Cardiac muscle cell (in vitro differentiated cells and primary cell): ENCODE results near the gene SGCE. TPM values are rescaled to one million over a fixed set of nuclear protein-coding genes. Genes with fewer than 3 reads are reported as not detected.
A peak's percentile ranks its signal among the peaks of the same experiment; 100 is the strongest.

Experiments used
- DNase-seq, 2 donors: peaks; one replicate each; pipeline versions ENCODE4 v3.0.0 to v3.0.0-alpha.2; 2010 to 2017; ENCODE audit warnings: low read depth in 1 of 2, low spot score in 1 of 2
- H3K27ac ChIP-seq: fragments of 200-600 bp; sonication (generic); 2 replicates; pipeline ENCODE4 v1.5.1; 2016
- H3K27me3 ChIP-seq: fragments of 200-600 bp; sonication (generic); 2 replicates; pipeline ENCODE4 v1.6.0; 2016; ENCODE audit warnings: control low read depth
- H3K36me3 ChIP-seq: fragments of 200-600 bp; sonication (generic); 2 replicates; pipeline ENCODE4 v1.5.1; 2016; ENCODE audit warnings: control low read depth
- H3K4me1 ChIP-seq: fragments of 200-600 bp; sonication (generic); 2 replicates; pipeline ENCODE4 v1.8.1; 2017; ENCODE audit warnings: low read depth, mild to moderate bottlenecking, mixed run types
- H3K4me3 ChIP-seq: fragments of 200-600 bp; sonication (generic); 2 replicates; pipeline ENCODE4 v1.5.1; 2016; ENCODE audit warnings: mild to moderate bottlenecking
- H3K9me3 ChIP-seq: fragments of 200-600 bp; sonication (generic); 2 replicates; pipeline ENCODE4 v1.5.1; 2017; ENCODE audit warnings: low read depth, mild to moderate bottlenecking, control low read depth
- polyA plus RNA-seq: library from polyadenylated mRNA; unstranded; fragments of >200 nt; fragmentation: Nextera tagmentation; extraction: Ambion mirVana; gene quantifications from 2 replicates; pipeline ENCODE4 v1.2.1, GENCODE V29; 2016
- total RNA-seq: library from RNA; depleted of rRNA; stranded (reverse); fragments of >200 nt; gene quantifications from 2 replicates; pipeline ENCODE4 v1.2.3, GENCODE V29; 2016
- TF ChIP-seq, protein P1 (sequence below): IDR thresholded peaks from 2 replicates; pipeline ENCODE4 v1.5.1; 2012; ENCODE audit warnings: low read depth, mild to moderate bottlenecking, low read length

SGCE gene
- total and polyA plus RNA-seq, 2 experiments from 2014 or later, result 48.8 to 65.0 TPM

- Histone ChIP-seq H3K4me1 (peaks cover 23% of the 10 kb centered on the region), H3K9me3 (no peaks in the 10 kb centered on the region), H3K4me3 (no peak overlapping the region), H3K27me3 (no peaks in the 10 kb centered on the region), H3K36me3 (no peaks in the 10 kb centered on the region), H3K27ac (peak overlapping the region; percentile 88)
- TF ChIP-seq, protein P1, sequence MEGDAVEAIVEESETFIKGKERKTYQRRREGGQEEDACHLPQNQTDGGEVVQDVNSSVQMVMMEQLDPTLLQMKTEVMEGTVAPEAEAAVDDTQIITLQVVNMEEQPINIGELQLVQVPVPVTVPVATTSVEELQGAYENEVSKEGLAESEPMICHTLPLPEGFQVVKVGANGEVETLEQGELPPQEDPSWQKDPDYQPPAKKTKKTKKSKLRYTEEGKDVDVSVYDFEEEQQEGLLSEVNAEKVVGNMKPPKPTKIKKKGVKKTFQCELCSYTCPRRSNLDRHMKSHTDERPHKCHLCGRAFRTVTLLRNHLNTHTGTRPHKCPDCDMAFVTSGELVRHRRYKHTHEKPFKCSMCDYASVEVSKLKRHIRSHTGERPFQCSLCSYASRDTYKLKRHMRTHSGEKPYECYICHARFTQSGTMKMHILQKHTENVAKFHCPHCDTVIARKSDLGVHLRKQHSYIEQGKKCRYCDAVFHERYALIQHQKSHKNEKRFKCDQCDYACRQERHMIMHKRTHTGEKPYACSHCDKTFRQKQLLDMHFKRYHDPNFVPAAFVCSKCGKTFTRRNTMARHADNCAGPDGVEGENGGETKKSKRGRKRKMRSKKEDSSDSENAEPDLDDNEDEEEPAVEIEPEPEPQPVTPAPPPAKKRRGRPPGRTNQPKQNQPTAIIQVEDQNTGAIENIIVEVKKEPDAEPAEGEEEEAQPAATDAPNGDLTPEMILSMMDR, result no peak
- peak; percentile 67 to 90 for DNase-seq
Measured at GRCh38 chr7:94620703-94621118, 35.2 kb downstream of the SGCE start.

GRCh38 chr7:94618126-94618525 is 37.8 kb downstream of the SGCE start:
- Histone ChIP-seq H3K27me3 (no peaks in the 10 kb centered on the region), H3K9me3 (no peaks in the 10 kb centered on the region), H3K36me3 (no peaks in the 10 kb centered on the region), H3K4me1 (peaks cover 23% of the 10 kb centered on the region), H3K4me3 (no peak overlapping the region), H3K27ac (no peak overlapping the region)
- DNase-seq, result no peak
- TF ChIP-seq, protein P1, result no peak

DNA sequence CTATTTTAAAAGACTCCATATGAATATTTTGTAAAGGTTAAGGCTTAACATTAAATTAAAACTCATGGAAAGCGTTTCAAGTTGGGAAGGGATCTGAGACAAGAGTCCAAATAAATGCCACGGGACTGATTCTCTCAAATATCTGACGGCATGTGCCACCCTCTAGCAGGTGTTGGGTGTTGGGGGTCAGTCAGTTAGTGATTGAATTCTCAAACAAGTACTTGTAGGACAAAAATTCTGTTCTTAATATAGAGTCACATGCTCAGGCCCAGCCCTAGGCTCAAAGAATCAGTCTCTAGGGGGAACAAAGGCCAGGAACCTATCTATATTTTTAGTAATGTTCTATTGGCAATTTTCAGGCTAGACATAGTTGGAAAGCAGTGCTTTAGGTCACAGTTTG is 39.1 kb downstream of the SGCE start:
- Histone ChIP-seq H3K4me1 (peaks cover 23% of the 10 kb centered on the region), H3K9me3 (no peaks in the 10 kb centered on the region), H3K4me3 (no peak overlapping the region), H3K36me3 (no peaks in the 10 kb centered on the region), H3K27me3 (no peaks in the 10 kb centered on the region), H3K27ac (no peak overlapping the region)
- DNase-seq, result no peak
- TF ChIP-seq, protein P1, result no peak

GRCh38 chr7:94615666-94616065 is 40.3 kb downstream of the SGCE start:
- peaks cover 18% of the 10 kb centered on the region for H3K4me1 ChIP-seq
- H3K27ac ChIP-seq, result no peak overlapping the region
- no peaks in the 10 kb centered on the region for H3K27me3 ChIP-seq
- H3K4me3 ChIP-seq, result no peak overlapping the region
- TF ChIP-seq, protein P1, result no peak
- no peaks in the 10 kb centered on the region for H3K36me3 ChIP-seq
- no peak for DNase-seq
- H3K9me3 ChIP-seq, result no peaks in the 10 kb centered on the region

DNA sequence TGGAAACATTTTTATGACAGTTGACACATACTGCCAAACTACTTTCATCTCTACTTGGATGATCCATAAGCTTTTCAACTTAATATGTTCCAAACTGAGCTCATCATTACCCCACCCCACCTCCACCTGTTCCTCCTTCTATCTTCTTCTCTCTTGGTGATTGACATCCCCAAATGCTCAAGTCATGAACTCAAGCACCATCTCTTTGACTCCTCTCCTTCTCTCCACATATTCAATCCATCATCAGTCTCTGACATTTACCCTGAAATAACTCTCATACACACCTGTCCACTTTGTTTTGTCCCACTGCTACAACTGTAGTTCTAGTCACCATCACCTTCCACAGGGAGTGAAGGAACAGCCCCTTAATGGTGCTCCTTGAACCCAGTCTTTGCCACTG is 43.3 kb downstream of the SGCE start:
- H3K4me1 ChIP-seq, result no peaks in the 10 kb centered on the region
- TF ChIP-seq, protein P1, result no peak
- no peaks in the 10 kb centered on the region for H3K36me3 ChIP-seq
- no peak overlapping the region for H3K4me3 ChIP-seq
- no peak for DNase-seq
- no peaks in the 10 kb centered on the region for H3K9me3 ChIP-seq
- H3K27ac ChIP-seq, result no peak overlapping the region
- no peaks in the 10 kb centered on the region for H3K27me3 ChIP-seq

DNA sequence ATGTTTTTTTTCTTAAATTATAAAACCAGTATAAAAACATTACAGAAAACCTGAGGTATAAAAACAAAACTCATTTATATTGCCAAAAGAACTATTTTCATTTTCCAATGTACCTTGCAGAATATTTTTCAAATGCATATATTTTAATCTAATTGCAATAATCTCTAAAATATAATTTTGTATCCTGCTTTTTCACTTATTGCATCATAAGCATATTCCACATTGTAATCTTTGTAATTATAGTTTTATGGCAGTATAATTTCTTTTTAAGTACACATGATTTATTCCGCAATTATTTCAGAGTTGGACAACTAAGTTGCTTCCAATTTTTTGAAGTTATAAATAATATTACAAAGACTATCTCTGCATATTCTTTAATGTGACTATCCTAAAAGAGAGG is 43.7 kb downstream of the SGCE start:
- H3K4me3 ChIP-seq, result no peak overlapping the region
- H3K4me1 ChIP-seq, result no peaks in the 10 kb centered on the region
- H3K27me3 ChIP-seq, result no peaks in the 10 kb centered on the region
- no peak overlapping the region for H3K27ac ChIP-seq
- no peaks in the 10 kb centered on the region for H3K36me3 ChIP-seq
- no peaks in the 10 kb centered on the region for H3K9me3 ChIP-seq
- TF ChIP-seq, protein P1, result no peak
- DNase-seq, result no peak
